T-helper 1 cell (primary cell): Measurements from ENCODE around the gene UNC80.

Source experiments
- DNase-seq, 5 donors: peaks; one replicate each; pipeline ENCODE4 v3.0.0-alpha.2; 2012 to 2020

Gene UNC80

DNA sequence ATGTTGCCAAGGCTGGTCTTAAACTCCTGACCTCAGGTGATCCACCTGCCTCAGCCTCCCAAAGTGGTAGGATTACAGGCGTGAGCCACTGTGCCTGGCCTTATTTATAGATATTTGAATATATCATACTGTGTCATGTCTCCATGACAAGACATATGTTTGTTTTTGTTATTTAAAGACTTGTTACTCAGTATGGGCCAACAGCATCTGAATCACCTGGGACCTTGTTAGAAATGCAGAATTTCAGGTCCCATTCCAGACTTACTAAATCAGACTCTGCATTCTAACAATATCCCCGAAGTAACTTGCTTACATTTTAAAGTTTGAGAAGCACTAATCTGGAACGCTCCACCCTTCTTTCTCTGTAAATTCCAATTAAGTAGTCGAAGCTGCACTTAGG is 264.0 kb downstream of the UNC80 start:
- no peak for DNase-seq

DNA sequence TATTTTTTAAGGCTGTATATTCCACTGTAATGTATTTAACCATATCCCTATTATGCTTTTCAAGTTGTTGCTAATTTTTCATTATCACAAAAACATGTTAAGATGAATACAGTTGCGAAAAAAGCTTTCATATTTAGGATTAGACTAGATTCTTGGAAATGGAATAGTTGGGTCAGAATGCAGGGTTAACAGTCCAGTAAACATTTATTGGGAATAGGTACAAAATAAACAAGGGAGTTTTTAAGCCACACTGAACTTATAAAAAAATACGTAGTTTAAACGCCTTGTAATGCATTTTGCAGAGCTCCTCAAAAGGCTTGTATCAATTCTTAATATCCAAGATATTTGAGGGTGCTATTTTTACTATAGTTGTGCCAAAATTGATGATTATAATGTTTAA is 266.4 kb downstream of the UNC80 start:
- DNase-seq = no peak

DNA sequence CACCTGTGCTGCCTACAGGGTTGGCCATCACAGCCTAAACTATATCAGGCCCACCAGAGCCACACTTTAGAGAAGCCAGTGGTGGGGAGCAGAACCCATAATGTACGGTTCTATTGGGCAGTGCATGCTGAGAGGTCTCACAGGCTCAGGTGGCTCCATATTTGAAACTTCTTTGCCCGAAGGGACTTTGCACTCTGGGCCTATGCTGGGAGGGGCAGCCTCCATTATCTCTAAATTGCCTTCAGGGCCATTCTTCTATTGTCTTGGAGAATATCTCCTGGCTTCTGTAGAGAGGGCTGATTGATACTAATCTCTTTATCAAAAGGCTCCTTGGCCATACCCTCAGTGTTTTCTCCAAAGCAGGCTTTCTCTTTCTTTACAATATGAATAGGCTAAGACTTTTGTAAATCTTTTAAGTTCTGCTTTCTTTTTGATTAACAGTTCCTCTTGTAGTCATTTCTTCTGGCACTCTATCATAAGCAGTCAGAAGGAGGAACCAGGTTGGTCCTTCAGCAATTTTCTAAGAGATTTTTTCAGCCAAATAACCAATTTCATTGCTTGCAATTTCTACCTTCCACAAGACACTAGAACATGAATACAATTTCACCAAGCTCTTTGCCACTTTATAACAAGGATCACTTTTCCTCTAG is 275.3 kb downstream of the UNC80 start:
- DNase-seq = no peak
